HEK293 (cell line): ENCODE data around the gene ZDHHC11.

Source experiments
- GFI1B ChIP-seq: fragments of 450-650 bp; formaldehyde crosslinking; IDR thresholded peaks from 2 replicates; pipeline ENCODE4 v1.5.1; 2016; ENCODE audit warnings: missing biosample characterization, missing genetic modification characterization
- HOXC10 ChIP-seq: sonication (generic); formaldehyde crosslinking; IDR thresholded peaks from 2 replicates; pipeline ENCODE4 v1.8.1; 2023; ENCODE audit warnings: mild to moderate bottlenecking, missing genetic modification reagents
- KLF16 ChIP-seq: fragments of 450-650 bp; formaldehyde crosslinking; IDR thresholded peaks from 2 replicates; pipeline ENCODE4 v1.5.1; 2017; ENCODE audit warnings: missing biosample characterization, missing genetic modification characterization
- SCRT1 ChIP-seq: fragments of 450-650 bp; formaldehyde crosslinking; IDR thresholded peaks from 2 replicates; pipeline ENCODE4 v1.5.1; 2016; ENCODE audit warnings: missing biosample characterization, missing genetic modification characterization, borderline replicate concordance
- ZBTB48 ChIP-seq: fragments of 450-650 bp; formaldehyde crosslinking; IDR thresholded peaks from 2 replicates; pipeline ENCODE4 v1.5.1; 2016; ENCODE audit warnings: missing biosample characterization, missing genetic modification characterization
- ZFP69B ChIP-seq: fragments of 450-650 bp; formaldehyde crosslinking; IDR thresholded peaks from 2 replicates; pipeline ENCODE4 v1.5.1; 2016; ENCODE audit warnings: missing biosample characterization, missing genetic modification characterization
- ZNF138 ChIP-seq: fragments of 450-650 bp; formaldehyde crosslinking; IDR thresholded peaks from 2 replicates; pipeline ENCODE4 v1.5.1; 2016; ENCODE audit warnings: missing biosample characterization, missing genetic modification characterization, borderline replicate concordance
- ZNF239 ChIP-seq: fragments of 450-650 bp; formaldehyde crosslinking; IDR thresholded peaks from 2 replicates; pipeline ENCODE4 v1.5.1; 2016; ENCODE audit warnings: missing biosample characterization, missing genetic modification characterization
- ZNF335 ChIP-seq: fragments of 450-650 bp; formaldehyde crosslinking; conservative IDR thresholded peaks from 2 replicates; pipeline ENCODE4 v1.5.1; 2016; ENCODE audit warnings: missing biosample characterization, missing genetic modification characterization
- ZNF404 ChIP-seq: fragments of 450-650 bp; formaldehyde crosslinking; IDR thresholded peaks from 2 replicates; pipeline ENCODE4 v1.5.1; 2017; ENCODE audit warnings: missing biosample characterization, missing genetic modification characterization
- ZNF610 ChIP-seq: fragments of 450-650 bp; formaldehyde crosslinking; IDR thresholded peaks from 2 replicates; pipeline ENCODE4 v1.5.1; 2016; ENCODE audit warnings: missing biosample characterization, missing genetic modification characterization, borderline replicate concordance
- ZNF776 ChIP-seq: fragments of 450-650 bp; formaldehyde crosslinking; IDR thresholded peaks from 2 replicates; pipeline ENCODE4 v1.5.0; 2017; ENCODE audit warnings: missing biosample characterization, missing genetic modification characterization, borderline replicate concordance
- ZNF837 ChIP-seq: fragments of 450-650 bp; formaldehyde crosslinking; IDR thresholded peaks from 2 replicates; pipeline ENCODE4 v1.5.1; 2016; ENCODE audit warnings: missing biosample characterization, missing genetic modification characterization
- TF ChIP-seq, protein P1 (sequence below): fragments of 450-650 bp; formaldehyde crosslinking; IDR thresholded peaks from 2 replicates; pipeline ENCODE4 v1.5.1; 2016; ENCODE audit warnings: missing biosample characterization, missing genetic modification characterization
- TF ChIP-seq, protein P2 (sequence below): fragments of 450-650 bp; formaldehyde crosslinking; IDR thresholded peaks from 2 replicates; pipeline ENCODE4 v1.5.1; 2016; ENCODE audit warnings: missing biosample characterization, missing genetic modification characterization
- TF ChIP-seq, protein P3 (sequence below): fragments of 450-650 bp; formaldehyde crosslinking; IDR thresholded peaks from 2 replicates; pipeline ENCODE4 v1.5.1; 2016; ENCODE audit warnings: missing biosample characterization, missing genetic modification characterization
- TF ChIP-seq, protein P4 (sequence below): fragments of 450-650 bp; formaldehyde crosslinking; IDR thresholded peaks from 2 replicates; pipeline ENCODE4 v1.5.1; 2017; ENCODE audit warnings: missing biosample characterization, missing genetic modification characterization
- TF ChIP-seq, protein P5 (sequence below): fragments of 450-650 bp; formaldehyde crosslinking; IDR thresholded peaks from 2 replicates; pipeline ENCODE4 v1.5.1; 2016; ENCODE audit warnings: missing biosample characterization, missing genetic modification characterization

The ZDHHC11 gene

DNA sequence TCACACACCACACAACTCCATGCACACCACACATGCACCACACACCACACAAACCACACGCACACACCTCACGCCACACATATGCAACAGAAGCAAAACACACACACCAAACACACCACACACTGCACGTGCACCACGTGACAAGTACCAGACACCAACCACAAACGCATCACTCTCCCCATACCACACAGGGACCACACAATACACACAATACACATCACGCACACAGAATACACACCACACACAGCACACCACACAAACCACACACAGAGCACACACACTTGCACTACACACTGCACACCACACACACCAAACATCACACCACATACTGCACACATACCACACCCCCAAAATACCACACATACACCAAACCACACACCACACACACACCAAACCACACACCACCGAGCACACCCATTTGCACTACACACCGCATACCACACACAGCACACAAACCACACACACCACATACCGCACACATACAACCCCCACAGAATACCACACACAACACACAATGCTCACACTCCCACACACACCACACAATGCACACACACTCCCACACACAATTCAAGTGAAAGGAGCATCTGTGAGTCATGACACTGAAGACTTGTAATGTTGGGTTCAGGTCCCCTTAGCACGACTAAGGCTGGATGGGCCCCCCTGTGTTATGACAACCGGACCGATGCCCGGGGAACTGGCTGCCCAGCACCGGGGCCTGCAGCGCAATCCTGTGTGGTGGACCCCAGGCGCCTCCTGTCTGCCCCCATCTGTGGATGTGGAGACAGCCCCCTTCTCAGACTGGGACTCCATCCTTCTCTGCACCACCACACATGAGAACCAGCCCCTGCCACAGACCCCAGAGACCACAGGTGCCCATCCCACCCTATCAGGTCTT, 6.0 kb upstream of the ZDHHC11 start (continued):
- TF ChIP-seq, protein P1, sequence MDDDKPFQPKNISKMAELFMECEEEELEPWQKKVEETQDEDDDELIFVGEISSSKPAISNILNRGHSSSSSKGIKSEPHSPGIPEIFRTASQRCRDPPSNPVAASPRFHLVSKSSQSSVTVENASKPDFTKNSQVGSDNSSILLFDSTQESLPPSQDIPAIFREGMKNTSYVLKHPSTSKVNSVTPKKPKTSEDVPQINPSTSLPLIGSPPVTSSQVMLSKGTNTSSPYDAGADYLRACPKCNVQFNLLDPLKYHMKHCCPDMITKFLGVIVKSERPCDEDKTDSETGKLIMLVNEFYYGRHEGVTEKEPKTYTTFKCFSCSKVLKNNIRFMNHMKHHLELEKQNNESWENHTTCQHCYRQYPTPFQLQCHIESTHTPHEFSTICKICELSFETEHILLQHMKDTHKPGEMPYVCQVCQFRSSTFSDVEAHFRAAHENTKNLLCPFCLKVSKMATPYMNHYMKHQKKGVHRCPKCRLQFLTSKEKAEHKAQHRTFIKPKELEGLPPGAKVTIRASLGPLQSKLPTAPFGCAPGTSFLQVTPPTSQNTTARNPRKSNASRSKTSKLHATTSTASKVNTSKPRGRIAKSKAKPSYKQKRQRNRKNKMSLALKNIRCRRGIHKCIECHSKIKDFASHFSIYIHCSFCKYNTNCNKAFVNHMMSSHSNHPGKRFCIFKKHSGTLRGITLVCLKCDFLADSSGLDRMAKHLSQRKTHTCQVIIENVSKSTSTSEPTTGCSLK (tag by site-specific recombination), result peak; percentile 52; the same call in 1 of the 2 replicates
- peak; percentile 44; the same call in 1 of the 2 replicates for TF ChIP-seq ZBTB48 (tag by site-specific recombination)
- TF ChIP-seq SCRT1, result peak; percentile 28; the same call in 1 of the 2 replicates
- TF ChIP-seq ZNF837 (tag by site-specific recombination), result peak; percentile 27; the same call in 1 of the 2 replicates
- no peak for TF ChIP-seq HOXC10 (CRISPR knock-in tag)
- TF ChIP-seq, protein P2, sequence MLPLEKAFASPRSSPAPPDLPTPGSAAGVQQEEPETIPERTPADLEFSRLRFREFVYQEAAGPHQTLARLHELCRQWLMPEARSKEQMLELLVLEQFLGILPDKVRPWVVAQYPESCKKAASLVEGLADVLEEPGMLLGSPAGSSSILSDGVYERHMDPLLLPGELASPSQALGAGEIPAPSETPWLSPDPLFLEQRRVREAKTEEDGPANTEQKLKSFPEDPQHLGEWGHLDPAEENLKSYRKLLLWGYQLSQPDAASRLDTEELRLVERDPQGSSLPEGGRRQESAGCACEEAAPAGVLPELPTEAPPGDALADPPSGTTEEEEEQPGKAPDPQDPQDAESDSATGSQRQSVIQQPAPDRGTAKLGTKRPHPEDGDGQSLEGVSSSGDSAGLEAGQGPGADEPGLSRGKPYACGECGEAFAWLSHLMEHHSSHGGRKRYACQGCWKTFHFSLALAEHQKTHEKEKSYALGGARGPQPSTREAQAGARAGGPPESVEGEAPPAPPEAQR (tag by site-specific recombination), result 0 out of 2 replicates have a peak, but pooled peaks have one; percentile 22
- no peak for TF ChIP-seq KLF16 (tag by site-specific recombination)
- 0 out of 2 replicates have a peak, but pooled peaks have one; percentile 7 for TF ChIP-seq ZNF776 (tag by site-specific recombination)
- TF ChIP-seq ZNF404 (tag by site-specific recombination), result no peak
- TF ChIP-seq, protein P3, sequence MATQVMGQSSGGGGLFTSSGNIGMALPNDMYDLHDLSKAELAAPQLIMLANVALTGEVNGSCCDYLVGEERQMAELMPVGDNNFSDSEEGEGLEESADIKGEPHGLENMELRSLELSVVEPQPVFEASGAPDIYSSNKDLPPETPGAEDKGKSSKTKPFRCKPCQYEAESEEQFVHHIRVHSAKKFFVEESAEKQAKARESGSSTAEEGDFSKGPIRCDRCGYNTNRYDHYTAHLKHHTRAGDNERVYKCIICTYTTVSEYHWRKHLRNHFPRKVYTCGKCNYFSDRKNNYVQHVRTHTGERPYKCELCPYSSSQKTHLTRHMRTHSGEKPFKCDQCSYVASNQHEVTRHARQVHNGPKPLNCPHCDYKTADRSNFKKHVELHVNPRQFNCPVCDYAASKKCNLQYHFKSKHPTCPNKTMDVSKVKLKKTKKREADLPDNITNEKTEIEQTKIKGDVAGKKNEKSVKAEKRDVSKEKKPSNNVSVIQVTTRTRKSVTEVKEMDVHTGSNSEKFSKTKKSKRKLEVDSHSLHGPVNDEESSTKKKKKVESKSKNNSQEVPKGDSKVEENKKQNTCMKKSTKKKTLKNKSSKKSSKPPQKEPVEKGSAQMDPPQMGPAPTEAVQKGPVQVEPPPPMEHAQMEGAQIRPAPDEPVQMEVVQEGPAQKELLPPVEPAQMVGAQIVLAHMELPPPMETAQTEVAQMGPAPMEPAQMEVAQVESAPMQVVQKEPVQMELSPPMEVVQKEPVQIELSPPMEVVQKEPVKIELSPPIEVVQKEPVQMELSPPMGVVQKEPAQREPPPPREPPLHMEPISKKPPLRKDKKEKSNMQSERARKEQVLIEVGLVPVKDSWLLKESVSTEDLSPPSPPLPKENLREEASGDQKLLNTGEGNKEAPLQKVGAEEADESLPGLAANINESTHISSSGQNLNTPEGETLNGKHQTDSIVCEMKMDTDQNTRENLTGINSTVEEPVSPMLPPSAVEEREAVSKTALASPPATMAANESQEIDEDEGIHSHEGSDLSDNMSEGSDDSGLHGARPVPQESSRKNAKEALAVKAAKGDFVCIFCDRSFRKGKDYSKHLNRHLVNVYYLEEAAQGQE, result no peak
- TF ChIP-seq ZNF610, result no peak
- TF ChIP-seq, protein P4, sequence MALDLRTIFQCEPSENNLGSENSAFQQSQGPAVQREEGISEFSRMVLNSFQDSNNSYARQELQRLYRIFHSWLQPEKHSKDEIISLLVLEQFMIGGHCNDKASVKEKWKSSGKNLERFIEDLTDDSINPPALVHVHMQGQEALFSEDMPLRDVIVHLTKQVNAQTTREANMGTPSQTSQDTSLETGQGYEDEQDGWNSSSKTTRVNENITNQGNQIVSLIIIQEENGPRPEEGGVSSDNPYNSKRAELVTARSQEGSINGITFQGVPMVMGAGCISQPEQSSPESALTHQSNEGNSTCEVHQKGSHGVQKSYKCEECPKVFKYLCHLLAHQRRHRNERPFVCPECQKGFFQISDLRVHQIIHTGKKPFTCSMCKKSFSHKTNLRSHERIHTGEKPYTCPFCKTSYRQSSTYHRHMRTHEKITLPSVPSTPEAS (tag by site-specific recombination), result peak; percentile 74
- TF ChIP-seq GFI1B, result no peak
- no peak for TF ChIP-seq ZNF335 (tag by site-specific recombination)
- peak; percentile 55; the same call in 1 of the 2 replicates for TF ChIP-seq ZNF239 (tag by site-specific recombination)
- TF ChIP-seq ZFP69B, result 0 out of 2 replicates have a peak, but pooled peaks have one; percentile 28
- TF ChIP-seq, protein P5, sequence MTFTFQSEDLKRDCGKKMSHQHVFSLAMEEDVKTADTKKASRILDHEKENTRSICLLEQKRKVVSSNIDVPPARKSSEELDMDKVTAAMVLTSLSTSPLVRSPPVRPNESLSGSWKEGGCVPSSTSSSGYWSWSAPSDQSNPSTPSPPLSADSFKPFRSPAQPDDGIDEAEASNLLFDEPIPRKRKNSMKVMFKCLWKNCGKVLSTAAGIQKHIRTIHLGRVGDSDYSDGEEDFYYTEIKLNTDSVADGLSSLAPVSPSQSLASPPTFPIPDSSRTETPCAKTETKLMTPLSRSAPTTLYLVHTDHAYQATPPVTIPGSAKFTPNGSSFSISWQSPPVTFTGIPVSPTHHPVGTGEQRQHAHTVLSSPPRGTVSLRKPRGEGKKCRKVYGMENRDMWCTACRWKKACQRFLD (tag by site-specific recombination), result no peak
- TF ChIP-seq ZNF138 (tag by site-specific recombination), result no peak
